GM12872 (cell line): ENCODE data around the gene RNF130.

Experiments used
- CTCF ChIP-seq: IDR thresholded peaks from 3 replicates; pipeline ENCODE4 v1.5.1; 2011; ENCODE audit warnings: low read depth, mild to moderate bottlenecking, low read length, moderate library complexity; ENCODE audit not compliant: insufficient read depth

RNF130 gene

GRCh38 chr5:179923436-179923835 lies 148.1 kb downstream of the RNF130 start:
- no peak for TF ChIP-seq CTCF

- no peak for TF ChIP-seq CTCF
These were observed 151.4 kb downstream of the RNF130 start for GRCh38 chr5:179920175-179920574.

- no peak for TF ChIP-seq CTCF
These were observed 152.0 kb downstream of the RNF130 start for GRCh38 chr5:179919487-179920060.

GRCh38 chr5:179918742-179919486 lies 152.6 kb downstream of the RNF130 start:
- no peak for TF ChIP-seq CTCF

GRCh38 chr5:179916523-179916922 lies 155.0 kb downstream of the RNF130 start:
- no peak for TF ChIP-seq CTCF

GRCh38 chr5:179915406-179915935 lies 156.1 kb downstream of the RNF130 start:
- TF ChIP-seq CTCF = no peak

GRCh38 chr5:179914032-179914755 lies 157.4 kb downstream of the RNF130 start:
- TF ChIP-seq CTCF = no peak
